Endothelial cell (in vitro differentiated cells): ENCODE results near the gene LIFR. TPM values are rescaled to one million over a fixed set of nuclear protein-coding genes. Genes with fewer than 3 reads are reported as not detected.

ENCODE experiments used
- DNase-seq: peaks from one replicate; pipeline ENCODE4 v3.0.0; 2021; ENCODE audit warnings: low spot score
- H3K27ac Mint-ChIP-seq: one replicate; pipeline ENCODE4 v1.8.0; 2021; ENCODE audit warnings: mixed read lengths, inconsistent platforms; ENCODE audit not compliant: unreplicated experiment
- H3K27me3 Mint-ChIP-seq: one replicate; pipeline ENCODE4 v1.8.0; 2021; ENCODE audit warnings: mild to moderate bottlenecking, moderate library complexity, mixed read lengths, inconsistent platforms; ENCODE audit not compliant: unreplicated experiment
- H3K36me3 Mint-ChIP-seq: one replicate; pipeline ENCODE4 v1.8.0; 2021; ENCODE audit warnings: mild to moderate bottlenecking, low read depth, mixed read lengths, inconsistent platforms; ENCODE audit not compliant: unreplicated experiment
- H3K4me1 Mint-ChIP-seq: one replicate; pipeline ENCODE4 v1.8.0; 2021; ENCODE audit warnings: mild to moderate bottlenecking, mixed read lengths, inconsistent platforms; ENCODE audit not compliant: unreplicated experiment
- H3K4me3 Mint-ChIP-seq: one replicate; pipeline ENCODE4 v1.8.0; 2021; ENCODE audit warnings: mild to moderate bottlenecking, mixed read lengths, inconsistent platforms; ENCODE audit not compliant: unreplicated experiment
- H3K9me3 Mint-ChIP-seq: one replicate; pipeline ENCODE4 v1.8.0; 2021; ENCODE audit warnings: mixed read lengths, inconsistent platforms; ENCODE audit not compliant: unreplicated experiment
- long read RNA-seq: library from polyadenylated mRNA; unstranded; transcript quantifications from one replicate; pipeline ENCODE4 v2.0.0, GENCODE V29; 2020; ENCODE audit not compliant: unreplicated experiment
- total RNA-seq: library from RNA; stranded (reverse); fragmentation: NEBNext Ultra II Directional; extraction: Animal tissue kit (Norgen Biotek cat#: 25700); gene quantifications from one replicate; pipeline ENCODE4 v1.2.1, GENCODE V29; 2021; ENCODE audit not compliant: unreplicated experiment
- TF ChIP-seq, protein P1 (sequence below): fragments of 200-600 bp; sonication (generic); IDR thresholded peaks from one replicate; pipeline ENCODE4 v1.5.0; 2021; ENCODE audit warnings: antibody characterized with exemption; ENCODE audit not compliant: unreplicated experiment

LIFR gene, protein sequence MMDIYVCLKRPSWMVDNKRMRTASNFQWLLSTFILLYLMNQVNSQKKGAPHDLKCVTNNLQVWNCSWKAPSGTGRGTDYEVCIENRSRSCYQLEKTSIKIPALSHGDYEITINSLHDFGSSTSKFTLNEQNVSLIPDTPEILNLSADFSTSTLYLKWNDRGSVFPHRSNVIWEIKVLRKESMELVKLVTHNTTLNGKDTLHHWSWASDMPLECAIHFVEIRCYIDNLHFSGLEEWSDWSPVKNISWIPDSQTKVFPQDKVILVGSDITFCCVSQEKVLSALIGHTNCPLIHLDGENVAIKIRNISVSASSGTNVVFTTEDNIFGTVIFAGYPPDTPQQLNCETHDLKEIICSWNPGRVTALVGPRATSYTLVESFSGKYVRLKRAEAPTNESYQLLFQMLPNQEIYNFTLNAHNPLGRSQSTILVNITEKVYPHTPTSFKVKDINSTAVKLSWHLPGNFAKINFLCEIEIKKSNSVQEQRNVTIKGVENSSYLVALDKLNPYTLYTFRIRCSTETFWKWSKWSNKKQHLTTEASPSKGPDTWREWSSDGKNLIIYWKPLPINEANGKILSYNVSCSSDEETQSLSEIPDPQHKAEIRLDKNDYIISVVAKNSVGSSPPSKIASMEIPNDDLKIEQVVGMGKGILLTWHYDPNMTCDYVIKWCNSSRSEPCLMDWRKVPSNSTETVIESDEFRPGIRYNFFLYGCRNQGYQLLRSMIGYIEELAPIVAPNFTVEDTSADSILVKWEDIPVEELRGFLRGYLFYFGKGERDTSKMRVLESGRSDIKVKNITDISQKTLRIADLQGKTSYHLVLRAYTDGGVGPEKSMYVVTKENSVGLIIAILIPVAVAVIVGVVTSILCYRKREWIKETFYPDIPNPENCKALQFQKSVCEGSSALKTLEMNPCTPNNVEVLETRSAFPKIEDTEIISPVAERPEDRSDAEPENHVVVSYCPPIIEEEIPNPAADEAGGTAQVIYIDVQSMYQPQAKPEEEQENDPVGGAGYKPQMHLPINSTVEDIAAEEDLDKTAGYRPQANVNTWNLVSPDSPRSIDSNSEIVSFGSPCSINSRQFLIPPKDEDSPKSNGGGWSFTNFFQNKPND
- total RNA-seq: 96.0 TPM
- long read RNA-seq, full-length matches to known transcripts: 3 of 6 reads
- long read RNA-seq, partial matches to known transcripts: 1 of 6 reads
- long read RNA-seq, other reads (novel, unspliced or antisense): 2 of 6 reads

- H3K4me3 Mint-ChIP-seq: peak within 1 kb of the TSS; percentile 100
- H3K27me3 Mint-ChIP-seq: peaks cover 9% of the 10 kb centered on the region
- peaks cover 24% of the 10 kb centered on the region for H3K4me1 Mint-ChIP-seq
- no peaks in the 10 kb centered on the region for H3K9me3 Mint-ChIP-seq
- TF ChIP-seq, protein P1, sequence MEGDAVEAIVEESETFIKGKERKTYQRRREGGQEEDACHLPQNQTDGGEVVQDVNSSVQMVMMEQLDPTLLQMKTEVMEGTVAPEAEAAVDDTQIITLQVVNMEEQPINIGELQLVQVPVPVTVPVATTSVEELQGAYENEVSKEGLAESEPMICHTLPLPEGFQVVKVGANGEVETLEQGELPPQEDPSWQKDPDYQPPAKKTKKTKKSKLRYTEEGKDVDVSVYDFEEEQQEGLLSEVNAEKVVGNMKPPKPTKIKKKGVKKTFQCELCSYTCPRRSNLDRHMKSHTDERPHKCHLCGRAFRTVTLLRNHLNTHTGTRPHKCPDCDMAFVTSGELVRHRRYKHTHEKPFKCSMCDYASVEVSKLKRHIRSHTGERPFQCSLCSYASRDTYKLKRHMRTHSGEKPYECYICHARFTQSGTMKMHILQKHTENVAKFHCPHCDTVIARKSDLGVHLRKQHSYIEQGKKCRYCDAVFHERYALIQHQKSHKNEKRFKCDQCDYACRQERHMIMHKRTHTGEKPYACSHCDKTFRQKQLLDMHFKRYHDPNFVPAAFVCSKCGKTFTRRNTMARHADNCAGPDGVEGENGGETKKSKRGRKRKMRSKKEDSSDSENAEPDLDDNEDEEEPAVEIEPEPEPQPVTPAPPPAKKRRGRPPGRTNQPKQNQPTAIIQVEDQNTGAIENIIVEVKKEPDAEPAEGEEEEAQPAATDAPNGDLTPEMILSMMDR: no peak
- peak; percentile 80 for DNase-seq
- peak within 1 kb of the TSS; percentile 97 for H3K27ac Mint-ChIP-seq
- peaks cover 4% of the 10 kb centered on the region for H3K36me3 Mint-ChIP-seq
Observed at GRCh38 chr5:38556599-38557307, at the start of gene LIFR. TSS of gene LIFR (minus strand) at chr5:38556646. CDS start at chr5:38530647, 25,999 bp downstream.

DNA sequence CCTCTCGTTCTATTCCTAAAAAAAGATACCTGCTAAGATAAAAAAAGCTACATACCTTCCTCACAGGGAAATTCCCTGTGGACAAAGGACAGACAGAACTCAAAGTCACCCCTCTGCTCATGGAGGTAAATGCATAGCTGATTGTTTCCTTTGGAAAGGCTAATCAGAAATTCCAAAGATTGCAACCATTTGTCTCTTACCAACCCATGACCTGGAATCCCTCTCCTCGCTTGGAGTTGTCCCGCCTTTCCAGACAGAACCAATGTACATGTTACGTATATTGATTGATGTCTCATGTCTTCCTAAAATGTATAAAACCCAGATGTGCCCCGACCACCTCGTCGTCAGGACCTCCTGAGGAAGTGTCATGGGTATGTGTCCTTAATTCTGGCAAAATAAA is 49.2 kb upstream of the LIFR start:
- H3K27ac Mint-ChIP-seq: no peak overlapping the region
- no peaks in the 10 kb centered on the region for H3K9me3 Mint-ChIP-seq
- DNase-seq: no peak
- H3K4me3 Mint-ChIP-seq: no peak overlapping the region
- H3K27me3 Mint-ChIP-seq: peaks cover 8% of the 10 kb centered on the region
- peaks cover 31% of the 10 kb centered on the region for H3K4me1 Mint-ChIP-seq
- H3K36me3 Mint-ChIP-seq: no peaks in the 10 kb centered on the region
- TF ChIP-seq, protein P1: no peak

DNA sequence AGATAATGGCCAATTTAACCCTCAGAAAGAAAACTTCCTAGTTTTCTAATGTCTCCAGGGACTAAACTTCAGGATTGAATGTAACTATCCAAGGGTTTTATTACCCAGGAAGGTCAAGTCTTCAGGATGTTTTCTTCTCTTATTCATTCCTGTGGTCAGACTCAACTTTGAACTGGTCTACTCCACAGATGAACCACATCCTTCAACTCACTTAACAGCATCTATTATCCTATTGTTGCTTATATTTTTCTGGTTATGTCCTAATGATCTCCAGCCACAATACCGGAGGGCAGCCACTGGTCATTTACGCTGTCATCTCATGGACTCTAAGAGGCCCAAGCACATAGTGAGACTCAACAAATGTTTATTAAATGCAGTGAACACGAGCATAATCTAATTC is 47.2 kb upstream of the LIFR start:
- Mint-ChIP-seq H3K27ac (no peak overlapping the region), H3K27me3 (peaks cover 8% of the 10 kb centered on the region), H3K4me1 (peaks cover 47% of the 10 kb centered on the region), H3K9me3 (no peaks in the 10 kb centered on the region), H3K4me3 (no peak overlapping the region), H3K36me3 (no peaks in the 10 kb centered on the region)
- DNase-seq: no peak
- TF ChIP-seq, protein P1: no peak

DNA sequence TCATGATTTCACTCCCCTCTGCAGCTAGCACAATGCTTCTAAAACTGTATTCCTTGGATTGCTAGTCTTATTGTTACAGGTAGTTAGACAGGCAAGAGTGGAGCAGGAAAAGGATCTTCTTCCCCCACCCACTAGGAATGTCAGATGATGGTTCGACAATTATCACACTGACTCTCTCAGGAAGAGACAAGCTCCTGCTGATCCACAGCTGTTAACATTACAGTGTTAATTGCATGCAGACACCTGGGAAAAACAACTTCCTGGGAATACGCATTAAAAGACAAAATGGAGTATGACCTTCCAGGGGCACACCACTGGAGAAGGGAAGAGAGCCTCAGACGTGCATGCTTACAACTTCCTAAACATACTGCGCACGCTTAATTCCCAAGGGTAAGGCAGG is 46.2 kb upstream of the LIFR start:
- no peak for DNase-seq
- Mint-ChIP-seq H3K36me3 (no peaks in the 10 kb centered on the region), H3K4me1 (peaks cover 51% of the 10 kb centered on the region), H3K27me3 (peaks cover 10% of the 10 kb centered on the region), H3K4me3 (no peak overlapping the region), H3K27ac (no peak overlapping the region), H3K9me3 (no peaks in the 10 kb centered on the region)
- TF ChIP-seq, protein P1: no peak
